Measurements from ENCODE around the gene HSD3B1.
"Not testable (repeated sequence)": the region's sequence is repeated elsewhere in the genome, so short reads cannot be mapped to it uniquely, and the experiment has no call there.

HSD3B1 gene

DNA sequence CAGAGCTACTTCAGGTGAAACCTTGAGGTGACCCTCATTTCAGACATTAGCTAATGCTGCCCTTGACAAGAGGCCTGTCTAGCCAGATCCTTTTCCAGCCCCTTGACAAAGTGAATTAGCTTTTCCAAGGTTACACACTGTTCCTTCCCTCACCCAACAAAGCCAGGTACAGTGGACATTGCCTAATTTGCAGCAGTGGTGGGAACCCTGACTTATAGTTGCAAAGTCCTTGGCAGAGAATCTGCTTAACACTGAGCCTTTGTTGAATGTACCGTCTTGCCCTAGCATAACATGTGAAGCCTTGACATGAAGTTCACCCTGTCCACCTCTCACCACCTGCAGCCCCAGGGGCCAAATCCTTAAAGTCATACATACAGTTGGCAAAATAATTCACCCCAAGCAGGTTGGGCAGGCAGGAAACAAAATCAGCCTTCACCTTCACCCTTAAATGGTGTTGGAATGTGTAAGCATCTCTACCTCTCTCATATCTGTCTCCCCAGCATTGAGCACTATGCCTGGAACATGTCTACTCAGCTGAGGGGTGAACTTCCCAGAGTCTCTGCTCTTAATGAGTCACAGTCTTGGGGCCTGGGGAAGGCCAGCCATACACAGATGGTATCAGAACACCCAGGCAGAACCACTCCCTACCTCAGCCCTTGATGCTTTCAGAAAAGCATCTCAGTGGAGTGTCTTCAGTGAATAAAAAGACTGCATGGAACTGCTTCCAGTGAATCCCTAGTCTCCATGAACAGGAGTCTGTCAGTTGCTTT is 46.5 kb downstream of the HSD3B1 start:
- DNase-seq (ENCODE audit: low read depth in 2 of 2): not testable (repeated sequence)

- no peak for DNase-seq (ENCODE audit: low read depth in 2 of 2)
Measured at GRCh38 chr1:119554183-119554582, 47.2 kb downstream of the HSD3B1 start.

- no peak for DNase-seq (ENCODE audit: low read depth in 2 of 2)
Measured at GRCh38 chr1:119556423-119556822, 49.4 kb downstream of the HSD3B1 start.

GRCh38 chr1:119560402-119560801 is 53.4 kb downstream of the HSD3B1 start:
- DNase-seq (ENCODE audit: low read depth in 2 of 2): not testable (repeated sequence)

DNA sequence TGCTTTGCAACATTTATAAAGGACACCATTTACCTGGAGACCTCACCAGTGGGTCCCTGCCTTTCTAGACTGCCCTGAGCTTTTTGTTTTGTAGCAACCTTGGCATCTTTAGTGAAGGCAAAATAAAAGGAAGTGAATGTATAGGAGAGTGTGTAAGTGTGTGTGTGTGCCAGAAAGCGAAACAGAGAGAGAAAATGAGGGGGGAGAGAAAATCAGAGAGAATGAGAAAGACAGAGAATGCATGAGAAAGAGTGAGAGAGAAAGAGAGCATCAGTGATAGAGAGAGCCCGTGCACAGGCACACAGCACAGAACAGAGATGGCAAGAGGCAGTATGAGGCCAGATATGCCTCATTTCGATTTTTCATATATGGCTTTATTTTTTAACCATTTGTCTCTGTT is 57.5 kb downstream of the HSD3B1 start:
- DNase-seq (ENCODE audit: low read depth in 2 of 2): no peak

Measured in stimulated activated CD8-positive, alpha-beta memory T cell treated with anti-CD3 and anti-CD28 coated beads, Interleukin-2, amount 100 ng/mL, for 48 hours (primary cell).